ENCODE measurements around the gene GRIK5. TPM values are rescaled to one million over a fixed set of nuclear protein-coding genes. Genes with fewer than 3 reads are reported as not detected.
"Not testable (repeated sequence)": the region's sequence is repeated elsewhere in the genome, so short reads cannot be mapped to it uniquely, and the experiment has no call there.

GRIK5 gene
- total RNA-seq, 1 experiment from 2014 or later: 16.4 TPM

GRCh38 chr19:42100241-42100640 is 30.2 kb upstream of the GRIK5 start:
- not testable (repeated sequence) for H3K27me3 ChIP-seq (ENCODE audit: control insufficient read depth, insufficient read depth, low read length); H3K36me3 ChIP-seq (replicated peaks; ENCODE audit: control insufficient read depth, insufficient read depth, low read length); H3K4me3 ChIP-seq (ENCODE audit: insufficient read depth, low read depth, low read length); DNase-seq

- H3K4me3 ChIP-seq (ENCODE audit: insufficient read depth, low read depth, low read length): no peak overlapping the region
- H3K36me3 ChIP-seq (replicated peaks; ENCODE audit: control insufficient read depth, insufficient read depth, low read length): no peaks in the 10 kb centered on the region
- no peaks in the 10 kb centered on the region; the same call in 1 of the 2 replicates for H3K27me3 ChIP-seq (ENCODE audit: control insufficient read depth, insufficient read depth, low read length)
- peak; percentile 59 for DNase-seq
These were observed 29.4 kb upstream of the GRIK5 start for GRCh38 chr19:42099336-42099925.

- DNase-seq: no peak
- H3K27me3 ChIP-seq (ENCODE audit: control insufficient read depth, insufficient read depth, low read length): no peaks in the 10 kb centered on the region; the same call in 1 of the 2 replicates
- H3K4me3 ChIP-seq (ENCODE audit: insufficient read depth, low read depth, low read length): no peak overlapping the region
These were observed 28.8 kb upstream of the GRIK5 start for GRCh38 chr19:42098781-42099180.

GRCh38 chr19:42097461-42097860 is 27.5 kb upstream of the GRIK5 start:
- Histone ChIP-seq H3K27me3 (ENCODE audit: control insufficient read depth, insufficient read depth, low read length) (no peaks in the 10 kb centered on the region; the same call in 1 of the 2 replicates), H3K36me3 (replicated peaks; ENCODE audit: control insufficient read depth, insufficient read depth, low read length) (no peaks in the 10 kb centered on the region)
- DNase-seq: no peak

More at GRCh38 chr19:42098781-42099180, 28.8 kb upstream of the GRIK5 start:
- no peaks in the 10 kb centered on the region for H3K36me3 ChIP-seq (replicated peaks; ENCODE audit: control insufficient read depth, insufficient read depth, low read length)

GRCh38 chr19:42096255-42096837 is 26.3 kb upstream of the GRIK5 start:
- no peaks in the 10 kb centered on the region; the same call in 1 of the 2 replicates for H3K27me3 ChIP-seq (ENCODE audit: control insufficient read depth, insufficient read depth, low read length)
- no peaks in the 10 kb centered on the region for H3K36me3 ChIP-seq (replicated peaks; ENCODE audit: control insufficient read depth, insufficient read depth, low read length)
- peak; percentile 65 for DNase-seq
- H3K4me3 ChIP-seq (ENCODE audit: insufficient read depth, low read depth, low read length): peak overlapping the region; percentile 47

More at GRCh38 chr19:42097461-42097860, 27.5 kb upstream of the GRIK5 start:
- H3K4me3 ChIP-seq (ENCODE audit: insufficient read depth, low read depth, low read length): no peak overlapping the region

- peak; percentile 99 for DNase-seq
- Histone ChIP-seq H3K4me3 (ENCODE audit: insufficient read depth, low read depth, low read length) (peak overlapping the region; percentile 47), H3K27me3 (ENCODE audit: control insufficient read depth, insufficient read depth, low read length) (no peaks in the 10 kb centered on the region; the same call in 1 of the 2 replicates), H3K36me3 (replicated peaks; ENCODE audit: control insufficient read depth, insufficient read depth, low read length) (no peaks in the 10 kb centered on the region)
These were observed 25.8 kb upstream of the GRIK5 start for GRCh38 chr19:42095814-42096230.

GRCh38 chr19:42095142-42095813 is 25.3 kb upstream of the GRIK5 start:
- Histone ChIP-seq H3K36me3 (replicated peaks; ENCODE audit: control insufficient read depth, insufficient read depth, low read length) (no peaks in the 10 kb centered on the region), H3K4me3 (ENCODE audit: insufficient read depth, low read depth, low read length) (peak overlapping the region; percentile 3; the same call in 1 of the 2 replicates), H3K27me3 (ENCODE audit: control insufficient read depth, insufficient read depth, low read length) (no peaks in the 10 kb centered on the region; the same call in 1 of the 2 replicates)
- no peak for DNase-seq

- no peak for DNase-seq
- no peak overlapping the region for H3K4me3 ChIP-seq (ENCODE audit: insufficient read depth, low read depth, low read length)
- no peaks in the 10 kb centered on the region; the same call in 1 of the 2 replicates for H3K27me3 ChIP-seq (ENCODE audit: control insufficient read depth, insufficient read depth, low read length)
- H3K36me3 ChIP-seq (replicated peaks; ENCODE audit: control insufficient read depth, insufficient read depth, low read length): no peaks in the 10 kb centered on the region
These were observed 23.9 kb upstream of the GRIK5 start for GRCh38 chr19:42093926-42094325.

- Histone ChIP-seq H3K4me3 (ENCODE audit: insufficient read depth, low read depth, low read length) (no peak overlapping the region), H3K27me3 (ENCODE audit: control insufficient read depth, insufficient read depth, low read length) (no peaks in the 10 kb centered on the region; the same call in 1 of the 2 replicates), H3K36me3 (replicated peaks; ENCODE audit: control insufficient read depth, insufficient read depth, low read length) (no peaks in the 10 kb centered on the region)
- DNase-seq: peak; percentile 30
These were observed 23.5 kb upstream of the GRIK5 start for GRCh38 chr19:42093505-42093904.

GRCh38 chr19:42092350-42092749 is 22.3 kb upstream of the GRIK5 start:
- peak; percentile 88 for DNase-seq
- Histone ChIP-seq H3K36me3 (replicated peaks; ENCODE audit: control insufficient read depth, insufficient read depth, low read length) (no peaks in the 10 kb centered on the region), H3K27me3 (ENCODE audit: control insufficient read depth, insufficient read depth, low read length) (no peaks in the 10 kb centered on the region; the same call in 1 of the 2 replicates), H3K4me3 (ENCODE audit: insufficient read depth, low read depth, low read length) (no peak overlapping the region)

GRCh38 chr19:42091742-42092141 is 21.7 kb upstream of the GRIK5 start:
- Histone ChIP-seq H3K36me3 (replicated peaks; ENCODE audit: control insufficient read depth, insufficient read depth, low read length) (no peaks in the 10 kb centered on the region), H3K27me3 (ENCODE audit: control insufficient read depth, insufficient read depth, low read length) (no peaks in the 10 kb centered on the region; the same call in 1 of the 2 replicates), H3K4me3 (ENCODE audit: insufficient read depth, low read depth, low read length) (no peak overlapping the region)
- DNase-seq: peak; percentile 36

GRCh38 chr19:42091300-42091699 is 21.3 kb upstream of the GRIK5 start:
- Histone ChIP-seq H3K4me3 (ENCODE audit: insufficient read depth, low read depth, low read length) (no peak overlapping the region), H3K36me3 (replicated peaks; ENCODE audit: control insufficient read depth, insufficient read depth, low read length) (no peaks in the 10 kb centered on the region), H3K27me3 (ENCODE audit: control insufficient read depth, insufficient read depth, low read length) (no peaks in the 10 kb centered on the region; the same call in 1 of the 2 replicates)
- DNase-seq: peak; percentile 39

GRCh38 chr19:42090672-42091071 is 20.7 kb upstream of the GRIK5 start:
- no peaks in the 10 kb centered on the region for H3K36me3 ChIP-seq (replicated peaks; ENCODE audit: control insufficient read depth, insufficient read depth, low read length)
- H3K4me3 ChIP-seq (ENCODE audit: insufficient read depth, low read depth, low read length): no peak overlapping the region
- DNase-seq: peak; percentile 42
- no peaks in the 10 kb centered on the region; the same call in 1 of the 2 replicates for H3K27me3 ChIP-seq (ENCODE audit: control insufficient read depth, insufficient read depth, low read length)

GRCh38 chr19:42089772-42090171 is 19.8 kb upstream of the GRIK5 start:
- Histone ChIP-seq H3K36me3 (replicated peaks; ENCODE audit: control insufficient read depth, insufficient read depth, low read length) (no peaks in the 10 kb centered on the region), H3K4me3 (ENCODE audit: insufficient read depth, low read depth, low read length) (no peak overlapping the region), H3K27me3 (ENCODE audit: control insufficient read depth, insufficient read depth, low read length) (no peaks in the 10 kb centered on the region; the same call in 1 of the 2 replicates)
- peak; percentile 28 for DNase-seq

Data from H7 (cell line).